Measurements from ENCODE around the gene CRTC2. TPM values are rescaled to one million over a fixed set of nuclear protein-coding genes. Genes with fewer than 3 reads are reported as not detected.

The CRTC2 gene
- total RNA-seq, 1 experiment from 2014 or later: 39.3 TPM

GRCh38 chr1:153933430-153933829 lies 25.0 kb downstream of the CRTC2 start:
- DNase-seq (ENCODE audit: low read depth, low spot score) (no peak), ATAC-seq (no peak)
- in situ Hi-C loops (cut with HindIII; ENCODE audit: low pct_unique_long_range_greater_than_20kb, low sequenced_read_pairs) (no loop called here), intact Hi-C loops (cut with micrococcal nuclease; ENCODE audit: unreplicated experiment) (no loop called here)
- Histone ChIP-seq H3K36me3 (ENCODE audit: control insufficient read depth, insufficient read depth, low read length) (0 out of 2 replicates have a peak, but pooled peaks cover 6% of the 10 kb centered on the region), H3K4me3 (ENCODE audit: low read depth in 2 of 2, low read length in 2 of 2) (no peak overlapping the region), H3K9me3 (ENCODE audit: control insufficient read depth, insufficient read depth, low read depth, low read length) (no peaks in the 10 kb centered on the region), H3K4me1 (ENCODE audit: control insufficient read depth, insufficient read depth, low read length) (no peaks in the 10 kb centered on the region), H3K27ac (ENCODE audit: low read length) (no peak overlapping the region), H3K27me3 (ENCODE audit: control insufficient read depth, insufficient read depth, low read length) (no peaks in the 10 kb centered on the region)
- ChIA-PET POLR2A (interaction anchor here (0.6 kb wide), 1 partner anchor 54 kb away, joined by 5 read pairs; no protein-coding TSS in a partner anchor), CTCF (no interaction called here)
- BruUV-seq (replicated peaks): no TSS peak
- TF ChIP-seq TCF7L2 (IDR thresholded peaks at IDR 0.05; ENCODE audit: low read depth, low read length): no peak
- no peak for TF ChIP-seq POLR2AphosphoS5 (IDR thresholded peaks at IDR 0.05; ENCODE audit: low read depth, low read length)
- no peak for TF ChIP-seq CTCF (IDR thresholded peaks at IDR 0.05)
- TF ChIP-seq REST (IDR thresholded peaks at IDR 0.05; ENCODE audit: insufficient read depth in 1 of 2, low read depth in 2 of 2, low read length in 1 of 2): no peak
- TF ChIP-seq SIN3A (IDR thresholded peaks at IDR 0.05; ENCODE audit: borderline replicate concordance, insufficient read depth, low read depth, low read length): no peak

GRCh38 chr1:153932156-153933131 lies 26.0 kb downstream of the CRTC2 start:
- POLR2A ChIA-PET: interaction anchor here (0.6 kb wide), 1 partner anchor 55 kb away, joined by 5 read pairs; no protein-coding TSS in a partner anchor

More at GRCh38 chr1:153932156-153933131, 26.0 kb downstream of the CRTC2 start:
- DNase-seq (ENCODE audit: low read depth, low spot score): no peak
- H3K9me3 ChIP-seq (ENCODE audit: control insufficient read depth, insufficient read depth, low read depth, low read length): no peaks in the 10 kb centered on the region
- 0 out of 2 replicates have a peak, but pooled peaks cover 6% of the 10 kb centered on the region for H3K36me3 ChIP-seq (ENCODE audit: control insufficient read depth, insufficient read depth, low read length)
- 0 out of 2 replicates have a peak, but pooled peaks have one; percentile 5 for ATAC-seq
- CTCF ChIA-PET: interaction anchor here (0.6 kb wide), 1 partner anchor 42 kb away, joined by 3 read pairs; no protein-coding TSS in a partner anchor
- in situ Hi-C loops (cut with HindIII; ENCODE audit: low pct_unique_long_range_greater_than_20kb, low sequenced_read_pairs): no loop called here
- intact Hi-C loops (cut with micrococcal nuclease; ENCODE audit: unreplicated experiment): no loop called here
- no peaks in the 10 kb centered on the region for H3K4me1 ChIP-seq (ENCODE audit: control insufficient read depth, insufficient read depth, low read length)
- H3K27me3 ChIP-seq (ENCODE audit: control insufficient read depth, insufficient read depth, low read length): no peaks in the 10 kb centered on the region
- no peak overlapping the region for H3K4me3 ChIP-seq (ENCODE audit: low read depth in 2 of 2, low read length in 2 of 2)
- TF ChIP-seq SIN3A (IDR thresholded peaks at IDR 0.05; ENCODE audit: borderline replicate concordance, insufficient read depth, low read depth, low read length) (no peak), POLR2AphosphoS5 (IDR thresholded peaks at IDR 0.05; ENCODE audit: low read depth, low read length) (no peak), TCF7L2 (IDR thresholded peaks at IDR 0.05; ENCODE audit: low read depth, low read length) (no peak), REST (IDR thresholded peaks at IDR 0.05; ENCODE audit: insufficient read depth in 1 of 2, low read depth in 2 of 2, low read length in 1 of 2) (no peak), CTCF (IDR thresholded peaks at IDR 0.05) (no peak)
- no peak overlapping the region for H3K27ac ChIP-seq (ENCODE audit: low read length)
- no TSS peak for BruUV-seq (replicated peaks)
